ENCODE data around the gene CACNG4. TPM values are rescaled to one million over a fixed set of nuclear protein-coding genes. Genes with fewer than 3 reads are reported as not detected.

CACNG4 gene
- total RNA-seq (2013): not detected
- not detected for polyA plus RNA-seq
- not detected in 2 replicates for polyA minus RNA-seq
- total RNA-seq: 0 to 2.6 (median 0.05) reads per million in 11 experiments

DNA sequence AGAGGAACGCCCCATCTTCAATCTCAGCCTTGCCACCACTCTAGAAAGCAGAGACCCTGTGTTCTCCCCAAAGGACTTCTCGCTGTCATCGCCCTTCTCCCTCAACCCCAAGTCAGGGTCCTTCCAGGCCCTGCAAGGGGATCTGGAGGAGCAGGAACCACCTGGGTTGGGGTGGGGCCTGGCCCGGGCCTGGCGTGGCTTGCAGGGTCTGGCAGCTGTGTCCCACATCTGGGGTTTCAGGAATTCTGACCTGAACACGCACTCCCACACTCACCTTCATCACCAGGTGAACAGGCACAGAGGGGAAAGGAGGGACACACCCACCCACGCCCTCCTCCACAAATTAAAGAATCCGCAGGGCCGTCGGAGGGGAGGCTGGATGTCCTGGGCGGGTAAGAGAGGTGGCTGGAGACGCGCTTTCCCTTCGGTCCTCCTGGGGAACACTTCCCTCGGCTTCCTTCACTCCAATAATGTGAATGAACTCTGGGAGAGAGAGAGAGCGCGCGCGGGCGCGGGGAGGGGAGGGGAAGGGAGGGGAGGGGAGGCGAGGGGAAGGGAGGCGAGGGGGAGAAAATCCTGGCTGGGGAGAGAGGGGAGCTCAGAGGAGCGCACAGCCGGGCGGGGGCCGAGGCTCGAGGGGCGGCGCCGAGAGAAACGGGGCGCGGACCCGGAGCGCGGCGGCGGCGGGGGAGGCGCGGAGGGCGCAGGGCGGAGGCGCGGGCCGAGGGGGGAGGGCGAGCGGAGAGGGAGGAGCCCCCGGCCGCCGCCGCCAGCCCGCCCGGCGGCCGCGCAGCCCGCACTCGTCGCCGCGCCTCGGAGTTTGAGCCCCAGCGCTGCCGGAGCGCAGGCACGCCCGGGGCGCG lies at the start of gene CACNG4:
Gene CACNG4, plus strand, starts transcription at position 799 of the 863 bp plus-strand sequence. CDS start 205 bp downstream, outside the sequence.
- Mint-ChIP-seq H3K27ac (no peak within 1 kb of the TSS), H3K9me3 (peaks cover 0 to 14% (median 8%) of the 10 kb centered on the region in 7 donors), H3K27me3 (ENCODE audit: low read depth in 3 of 3) (peaks cover 60 to 73% (median 66%) of the 10 kb centered on the region in 3 donors), H3K4me3 (peak within 1 kb of the TSS; percentile 34 to 86), H3K4me1 (peaks cover 8% of the 10 kb centered on the region), H3K36me3 (no peaks in the 10 kb centered on the region)
- no peak within 1 kb of the TSS for H3K27ac ChIP-seq (ENCODE audit: low read depth in 1 of 2, low read length in 2 of 2)
- WGBS (ENCODE audit: insufficient coverage): 8% methylated on average over 39 of the region's 71 CpGs
- no peak for DNase-seq
- H3K9me3 ChIP-seq (replicated peaks in 1 of 2; ENCODE audit: control insufficient read depth in 1 of 2, insufficient read depth in 1 of 2, low read length in 2 of 2): peaks cover 0 to 18% of the 10 kb centered on the region in 2 donors
- H3K9ac ChIP-seq (ENCODE audit: insufficient read depth, low read length, poor library complexity, severe bottlenecking): no peak within 1 kb of the TSS
- H3K79me2 ChIP-seq (ENCODE audit: insufficient read depth, low read length): no peaks in the 10 kb centered on the region
- no peak for TF ChIP-seq CTCF (IDR thresholded peaks at IDR 0.05)
- H3K4me3 ChIP-seq (replicated peaks in 1 of 3; ENCODE audit: low read depth in 2 of 3, low read length in 3 of 3): peak within 1 kb of the TSS in 1 of 3 experiments; percentile 34
- H3K4me2 ChIP-seq (replicated peaks; ENCODE audit: extremely low read depth, low read length, poor library complexity, severe bottlenecking): peak within 1 kb of the TSS; percentile 60
- no peaks in the 10 kb centered on the region for H3K36me3 ChIP-seq (replicated peaks in 1 of 2; ENCODE audit: control insufficient read depth in 1 of 2, insufficient read depth in 2 of 2, low read length in 2 of 2)
- peaks cover 33 to 58% of the 10 kb centered on the region in 2 donors for H3K27me3 ChIP-seq (ENCODE audit: control insufficient read depth in 2 of 2, insufficient read depth in 2 of 2, low read length in 2 of 2)
- intact Hi-C loops (cut with micrococcal nuclease): no loop called here
- H3K4me1 ChIP-seq (ENCODE audit: control insufficient read depth in 1 of 2, insufficient read depth in 2 of 2, low read length in 2 of 2): peaks cover 0 to 6% of the 10 kb centered on the region in 2 donors
- no peaks in the 10 kb centered on the region for H4K20me1 ChIP-seq (ENCODE audit: insufficient read depth, low read length)
- H2AFZ ChIP-seq (ENCODE audit: insufficient read depth, low read depth, low read length, poor library complexity, severe bottlenecking): no peak within 1 kb of the TSS

- Mint-ChIP-seq H3K9me3 (peaks cover 0 to 3% (median 0%) of the 10 kb centered on the region in 7 donors), H3K4me1 (no peaks in the 10 kb centered on the region), H3K4me3 (no peak overlapping the region), H3K27me3 (ENCODE audit: low read depth in 3 of 3) (peaks cover 4 to 15% (median 10%) of the 10 kb centered on the region in 3 donors), H3K27ac (no peak overlapping the region), H3K36me3 (no peaks in the 10 kb centered on the region)
- H3K27me3 ChIP-seq (ENCODE audit: control insufficient read depth in 2 of 2, insufficient read depth in 2 of 2, low read length in 2 of 2): no peaks in the 10 kb centered on the region
- intact Hi-C loops (cut with micrococcal nuclease): no loop called here
- no peak for TF ChIP-seq CTCF (IDR thresholded peaks at IDR 0.05)
- H3K4me2 ChIP-seq (replicated peaks; ENCODE audit: extremely low read depth, low read length, poor library complexity, severe bottlenecking): no peak overlapping the region
- H4K20me1 ChIP-seq (ENCODE audit: insufficient read depth, low read length): no peaks in the 10 kb centered on the region
- no peak overlapping the region for H3K9ac ChIP-seq (ENCODE audit: insufficient read depth, low read length, poor library complexity, severe bottlenecking)
- no peak overlapping the region for H3K4me3 ChIP-seq (replicated peaks in 1 of 3; ENCODE audit: low read depth in 2 of 3, low read length in 3 of 3)
- no peaks in the 10 kb centered on the region for H3K79me2 ChIP-seq (ENCODE audit: insufficient read depth, low read length)
- no peaks in the 10 kb centered on the region for H3K36me3 ChIP-seq (replicated peaks in 1 of 2; ENCODE audit: control insufficient read depth in 1 of 2, insufficient read depth in 2 of 2, low read length in 2 of 2)
- H3K27ac ChIP-seq (ENCODE audit: low read depth in 1 of 2, low read length in 2 of 2): no peak overlapping the region
- 77% methylated on average over 7 of the region's 7 CpGs for whole genome bisulfite sequencing (ENCODE audit: insufficient coverage)
- no peaks in the 10 kb centered on the region for H3K9me3 ChIP-seq (replicated peaks in 1 of 2; ENCODE audit: control insufficient read depth in 1 of 2, insufficient read depth in 1 of 2, low read length in 2 of 2)
- no peaks in the 10 kb centered on the region for H3K4me1 ChIP-seq (ENCODE audit: control insufficient read depth in 1 of 2, insufficient read depth in 2 of 2, low read length in 2 of 2)
- H2AFZ ChIP-seq (ENCODE audit: insufficient read depth, low read depth, low read length, poor library complexity, severe bottlenecking): no peak overlapping the region
- DNase-seq: no peak
These were observed 49.3 kb upstream of the CACNG4 start for GRCh38 chr17:66915204-66915611.

Measured in CD14-positive monocyte (primary cell).